Progenitor cell of endocrine pancreas (in vitro differentiated cells): ENCODE measurements around the gene LPP. TPM values are rescaled to one million over a fixed set of nuclear protein-coding genes. Genes with fewer than 3 reads are reported as not detected.

Experiments
- DNase-seq: peaks from one replicate; pipeline ENCODE4 v3.0.0; 2021; ENCODE audit warnings: low spot score; ENCODE audit not compliant: unreplicated experiment
- H3K27ac Mint-ChIP-seq: 2 replicates; pipeline ENCODE4 v1.8.0; 2021; ENCODE audit warnings: mild to moderate bottlenecking, moderate library complexity, mixed read lengths
- H3K27me3 Mint-ChIP-seq: 2 replicates; pipeline ENCODE4 v1.8.0; 2021; ENCODE audit warnings: mixed read lengths
- H3K36me3 Mint-ChIP-seq: 2 replicates; pipeline ENCODE4 v1.8.0; 2022; ENCODE audit warnings: mixed read lengths; ENCODE audit not compliant: insufficient read depth
- H3K4me1 Mint-ChIP-seq: 2 replicates; pipeline ENCODE4 v1.8.0; 2021; ENCODE audit warnings: low read depth, mixed read lengths
- H3K4me3 Mint-ChIP-seq: 2 replicates; pipeline ENCODE4 v1.8.0; 2021; ENCODE audit warnings: low read depth, mild to moderate bottlenecking, moderate library complexity, mixed read lengths
- H3K9me3 Mint-ChIP-seq: 2 replicates; pipeline ENCODE4 v1.8.0; 2021; ENCODE audit warnings: low read depth, mixed read lengths
- total RNA-seq: library from RNA; stranded (reverse); gene quantifications from 2 replicates; pipeline ENCODE4 v1.2.1, GENCODE V29; 2021
- TF ChIP-seq, protein P1 (sequence below): fragments of 200-600 bp; sonication (generic); IDR thresholded peaks from one replicate; pipeline ENCODE4 v1.5.0; 2021; ENCODE audit warnings: antibody characterized with exemption, mild to moderate bottlenecking; ENCODE audit not compliant: unreplicated experiment

Gene LPP
- total RNA-seq, 1 donor from 2014 or later: 131 TPM

DNA sequence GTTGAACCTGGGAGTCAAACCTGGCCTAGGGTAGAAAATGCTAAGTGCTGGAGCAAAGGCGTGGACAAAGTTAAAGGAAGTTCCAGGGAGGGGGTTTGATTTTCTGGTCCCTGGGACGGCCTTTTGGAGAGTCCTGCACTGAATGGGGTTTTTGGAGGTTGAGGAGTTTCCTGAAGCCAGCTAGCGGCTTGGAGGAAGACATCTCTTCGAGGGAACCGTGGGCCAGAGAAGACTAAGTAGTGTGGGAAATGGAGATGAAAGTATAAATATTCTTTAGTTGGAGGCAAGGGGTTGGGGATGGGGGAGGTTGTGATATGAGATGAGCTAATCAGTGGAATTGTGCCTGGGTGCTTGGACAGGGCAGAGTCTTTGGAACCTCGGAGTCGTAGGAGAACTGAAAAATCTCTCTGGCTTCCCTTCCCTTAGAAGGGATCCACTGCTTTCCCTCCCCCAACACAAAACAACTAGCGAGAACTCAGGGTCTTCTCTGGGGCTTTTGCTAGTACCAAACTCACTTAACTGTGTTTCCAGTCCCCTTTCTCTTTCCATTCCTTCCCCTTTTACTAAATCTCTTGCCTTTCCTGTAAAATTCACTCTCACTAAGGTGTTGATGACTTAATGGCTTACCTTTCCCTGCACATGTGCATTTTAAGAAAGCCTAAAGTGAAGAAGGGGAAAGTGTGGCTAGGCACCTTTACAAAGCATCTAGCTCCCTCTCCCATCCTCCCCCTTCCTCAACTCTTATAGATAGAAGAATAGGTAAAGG, 1.0 kb downstream of the LPP start:
- no peaks in the 10 kb centered on the region for H3K36me3 Mint-ChIP-seq
- peak overlapping the region; percentile 70 for H3K27ac Mint-ChIP-seq
- DNase-seq: no peak

DNA sequence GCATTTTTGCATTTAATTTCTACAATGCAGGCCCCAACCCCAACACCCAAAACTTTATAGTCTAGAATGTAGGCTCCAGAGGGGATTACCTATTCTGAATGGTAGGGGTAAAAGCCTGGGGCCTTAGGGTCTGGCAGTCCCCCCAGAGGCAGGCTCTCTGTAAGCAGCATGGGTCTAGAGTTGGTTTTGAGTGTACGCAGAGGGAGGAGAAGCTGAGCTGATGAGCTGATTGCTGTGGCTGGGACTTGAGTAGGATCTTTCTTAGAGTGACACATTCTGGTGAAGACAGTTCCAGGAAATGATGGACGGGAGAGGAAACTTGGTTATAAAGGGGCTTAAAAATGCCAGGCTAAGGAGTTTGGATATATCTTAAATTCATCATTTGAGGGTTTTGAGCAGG, 2.1 kb downstream of the LPP start:
- H3K4me1 Mint-ChIP-seq: peaks cover 53% of the 10 kb centered on the region
- H3K27me3 Mint-ChIP-seq: no peaks in the 10 kb centered on the region
- peak overlapping the region; percentile 6 for H3K27ac Mint-ChIP-seq
- no peaks in the 10 kb centered on the region for H3K9me3 Mint-ChIP-seq
- DNase-seq: no peak
- TF ChIP-seq, protein P1, sequence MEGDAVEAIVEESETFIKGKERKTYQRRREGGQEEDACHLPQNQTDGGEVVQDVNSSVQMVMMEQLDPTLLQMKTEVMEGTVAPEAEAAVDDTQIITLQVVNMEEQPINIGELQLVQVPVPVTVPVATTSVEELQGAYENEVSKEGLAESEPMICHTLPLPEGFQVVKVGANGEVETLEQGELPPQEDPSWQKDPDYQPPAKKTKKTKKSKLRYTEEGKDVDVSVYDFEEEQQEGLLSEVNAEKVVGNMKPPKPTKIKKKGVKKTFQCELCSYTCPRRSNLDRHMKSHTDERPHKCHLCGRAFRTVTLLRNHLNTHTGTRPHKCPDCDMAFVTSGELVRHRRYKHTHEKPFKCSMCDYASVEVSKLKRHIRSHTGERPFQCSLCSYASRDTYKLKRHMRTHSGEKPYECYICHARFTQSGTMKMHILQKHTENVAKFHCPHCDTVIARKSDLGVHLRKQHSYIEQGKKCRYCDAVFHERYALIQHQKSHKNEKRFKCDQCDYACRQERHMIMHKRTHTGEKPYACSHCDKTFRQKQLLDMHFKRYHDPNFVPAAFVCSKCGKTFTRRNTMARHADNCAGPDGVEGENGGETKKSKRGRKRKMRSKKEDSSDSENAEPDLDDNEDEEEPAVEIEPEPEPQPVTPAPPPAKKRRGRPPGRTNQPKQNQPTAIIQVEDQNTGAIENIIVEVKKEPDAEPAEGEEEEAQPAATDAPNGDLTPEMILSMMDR: no peak
- H3K36me3 Mint-ChIP-seq: peaks cover 2% of the 10 kb centered on the region
- peak overlapping the region; percentile 3 for H3K4me3 Mint-ChIP-seq

More for the DNA sequence above, 1.0 kb downstream of the LPP start:
- no peaks in the 10 kb centered on the region for H3K9me3 Mint-ChIP-seq
- TF ChIP-seq, protein P1: no peak
- H3K4me3 Mint-ChIP-seq: peak overlapping the region; percentile 93
- H3K4me1 Mint-ChIP-seq: peaks cover 48% of the 10 kb centered on the region
- no peaks in the 10 kb centered on the region for H3K27me3 Mint-ChIP-seq

DNA sequence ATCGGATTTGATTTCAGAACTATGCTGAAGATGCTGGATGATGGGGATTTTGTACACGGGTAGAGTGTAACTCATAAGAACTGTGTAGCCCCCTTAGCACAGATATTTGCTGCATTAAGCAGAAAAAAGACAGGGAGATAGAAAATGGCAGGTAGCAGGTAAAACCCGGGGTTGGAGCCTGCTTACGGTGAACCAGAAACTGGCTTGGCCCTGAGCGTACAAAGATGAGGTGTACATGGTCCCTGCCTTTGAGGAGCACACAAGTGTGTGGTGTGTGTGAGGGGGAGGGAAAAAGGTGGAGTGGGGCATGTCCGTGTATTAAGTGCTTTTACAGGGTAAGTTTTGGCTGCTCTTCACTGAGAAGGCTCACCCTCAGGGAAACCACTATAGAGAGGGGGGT, 3.5 kb downstream of the LPP start:
- no peaks in the 10 kb centered on the region for H3K9me3 Mint-ChIP-seq
- H3K4me3 Mint-ChIP-seq: peak overlapping the region; percentile 3
- peaks cover 50% of the 10 kb centered on the region for H3K4me1 Mint-ChIP-seq
- H3K36me3 Mint-ChIP-seq: peaks cover 2% of the 10 kb centered on the region
- peak overlapping the region; percentile 34 for H3K27ac Mint-ChIP-seq
- H3K27me3 Mint-ChIP-seq: no peaks in the 10 kb centered on the region
- DNase-seq: no peak
- TF ChIP-seq, protein P1: no peak

DNA sequence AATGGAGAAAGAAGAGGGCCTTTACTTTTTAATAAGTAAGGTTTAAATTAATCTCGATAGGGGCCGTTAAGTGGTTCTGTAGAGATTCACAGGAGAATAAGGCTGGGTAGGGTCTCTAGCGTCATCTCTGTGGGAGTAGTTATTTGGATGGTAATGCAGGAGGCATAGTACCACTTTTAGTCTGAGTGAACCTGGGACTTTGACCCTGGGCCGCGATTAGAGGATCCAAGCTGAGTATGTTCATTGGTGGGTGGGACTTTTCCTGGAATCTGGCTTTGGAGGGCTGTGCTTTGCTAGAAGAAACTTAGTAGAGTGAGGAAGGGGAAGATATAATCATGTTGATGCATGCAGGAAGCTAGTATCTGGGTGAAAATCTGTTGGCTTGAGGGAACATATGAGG, 4.0 kb downstream of the LPP start:
- TF ChIP-seq, protein P1: no peak
- Mint-ChIP-seq H3K9me3 (no peaks in the 10 kb centered on the region), H3K4me3 (no peak overlapping the region)

DNA sequence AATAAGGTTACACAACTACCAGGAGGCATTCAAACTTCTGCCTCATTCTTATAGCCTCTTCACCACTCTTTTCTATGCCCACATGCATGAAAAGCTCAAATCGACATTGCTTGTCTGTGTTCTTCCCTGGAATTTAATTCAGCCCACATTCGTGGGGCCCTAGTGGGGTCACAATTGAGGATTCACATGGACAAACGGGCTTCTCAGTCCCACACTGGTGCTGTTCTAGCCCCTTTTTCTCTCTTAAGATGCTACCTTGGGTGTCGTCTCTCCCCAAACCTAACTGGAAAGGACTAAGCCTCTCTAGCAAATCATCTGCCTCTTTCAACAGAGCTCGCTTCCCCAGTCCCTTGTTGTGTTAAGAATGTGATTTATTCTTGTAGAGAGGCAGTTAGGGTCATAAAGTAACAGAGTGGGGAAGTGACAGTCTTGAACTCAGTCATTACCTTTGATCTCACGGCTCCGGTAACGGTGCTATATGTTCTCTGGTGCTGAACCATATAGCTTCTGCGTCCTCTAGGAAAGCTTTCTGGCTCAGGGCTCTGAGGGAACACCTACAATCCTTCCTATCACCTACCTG, 4.9 kb downstream of the LPP start:
- Mint-ChIP-seq H3K4me1 (peaks cover 44% of the 10 kb centered on the region), H3K4me3 (no peak overlapping the region), H3K27ac (no peak overlapping the region), H3K9me3 (no peaks in the 10 kb centered on the region), H3K36me3 (peaks cover 2% of the 10 kb centered on the region), H3K27me3 (no peaks in the 10 kb centered on the region)
- no peak for DNase-seq
- TF ChIP-seq, protein P1: no peak

More for the DNA sequence above, 4.0 kb downstream of the LPP start:
- H3K27ac Mint-ChIP-seq: peak overlapping the region; percentile 11
- H3K36me3 Mint-ChIP-seq: peaks cover 2% of the 10 kb centered on the region
- peaks cover 44% of the 10 kb centered on the region for H3K4me1 Mint-ChIP-seq
- no peak for DNase-seq
- no peaks in the 10 kb centered on the region for H3K27me3 Mint-ChIP-seq
